ENCODE measurements around the gene C17orf107. TPM values are rescaled to one million over a fixed set of nuclear protein-coding genes. Genes with fewer than 3 reads are reported as not detected.

C17orf107 gene
- total RNA-seq, 4 donors from 2014 or later, result 0.90 to 2.0 (median 1.3) TPM

GRCh38 chr17:4940555-4941318, 41.4 kb downstream of the C17orf107 start:
- TF ChIP-seq EP300 (IDR thresholded peaks at IDR 0.05) (no peak), CTCF (IDR thresholded peaks at IDR 0.05) (no peak), POLR2A (IDR thresholded peaks at IDR 0.05) (no peak)
- WGBS, 2 donors, result 1 to 2% methylated on average over 29 of the region's 29 CpGs
- H3K36me3 ChIP-seq, result peaks cover 0 to 69% (median 4%) of the 10 kb centered on the region in 3 donors
- peaks cover 0 to 65% (median 36%) of the 10 kb centered on the region in 4 donors for H3K4me1 ChIP-seq
- no peaks in the 10 kb centered on the region for H3K27me3 ChIP-seq
- peak overlapping the region; percentile 82 to 96 (median 90) for H3K27ac ChIP-seq
- DNase-seq (ENCODE audit: low spot score in 2 of 2), result peak in 1 of 2 donors; percentile 53
- H3K9me3 ChIP-seq, result no peaks in the 10 kb centered on the region
- H3K4me3 ChIP-seq, result peak overlapping the region; percentile 55 to 82 (median 68)

GRCh38 chr17:4941319-4941610, 41.9 kb downstream of the C17orf107 start:
- Histone ChIP-seq H3K4me3 (peak overlapping the region; percentile 55 to 82 (median 68)), H3K36me3 (peaks cover 0 to 68% (median 4%) of the 10 kb centered on the region in 3 donors), H3K9me3 (no peaks in the 10 kb centered on the region), H3K27me3 (no peaks in the 10 kb centered on the region), H3K4me1 (peaks cover 0 to 70% (median 41%) of the 10 kb centered on the region in 4 donors), H3K27ac (peak overlapping the region in 3 of 4 donors; percentile 84 to 96 (median 96))
- TF ChIP-seq EP300 (IDR thresholded peaks at IDR 0.05), result no peak
- no peak for TF ChIP-seq CTCF (IDR thresholded peaks at IDR 0.05)
- TF ChIP-seq POLR2A (IDR thresholded peaks at IDR 0.05), result no peak
- DNase-seq (ENCODE audit: low spot score in 2 of 2), result no peak
- WGBS, 2 donors, result 55 to 59% methylated on average over 4 of the region's 4 CpGs

GRCh38 chr17:4942760-4943508, 43.6 kb downstream of the C17orf107 start:
- WGBS, 2 donors, result 67 to 78% methylated on average over 13 of the region's 13 CpGs
- Histone ChIP-seq H3K27me3 (no peaks in the 10 kb centered on the region), H3K4me1 (peaks cover 0 to 79% (median 48%) of the 10 kb centered on the region in 4 donors), H3K27ac (peak overlapping the region in 1 of 4 donors; percentile 29), H3K36me3 (peaks cover 0 to 56% (median 0%) of the 10 kb centered on the region in 3 donors), H3K4me3 (no peak overlapping the region), H3K9me3 (no peaks in the 10 kb centered on the region)
- no peak for DNase-seq (ENCODE audit: low spot score in 2 of 2)
- TF ChIP-seq EP300 (IDR thresholded peaks at IDR 0.05) (no peak), CTCF (IDR thresholded peaks at IDR 0.05) (no peak)

- H3K4me3 ChIP-seq, result no peak overlapping the region
- H3K36me3 ChIP-seq, result peaks cover 0 to 51% (median 0%) of the 10 kb centered on the region in 3 donors
- H3K4me1 ChIP-seq, result peaks cover 0 to 67% (median 38%) of the 10 kb centered on the region in 4 donors
- DNase-seq (ENCODE audit: low spot score in 2 of 2), result no peak
- H3K27ac ChIP-seq, result peak overlapping the region in 3 of 4 donors; percentile 32 to 96 (median 89)
- TF ChIP-seq CTCF (IDR thresholded peaks at IDR 0.05) (no peak), EP300 (IDR thresholded peaks at IDR 0.05) (no peak), POLR2A (IDR thresholded peaks at IDR 0.05) (no peak)
- H3K9me3 ChIP-seq, result no peaks in the 10 kb centered on the region
- WGBS, 2 donors, result 44 to 46% methylated on average over 3 of the region's 3 CpGs
- H3K27me3 ChIP-seq, result no peaks in the 10 kb centered on the region
These were observed 44.8 kb downstream of the C17orf107 start for GRCh38 chr17:4944163-4944553.
